H7 (cell line): ENCODE measurements around the gene ADAM12. TPM values are rescaled to one million over a fixed set of nuclear protein-coding genes. Genes with fewer than 3 reads are reported as not detected.
"Not testable (repeated sequence)": the region's sequence is repeated elsewhere in the genome, so short reads cannot be mapped to it uniquely, and the experiment has no call there.

ENCODE experiments used
- DNase-seq: peaks from one replicate; pipeline ENCODE4 v3.0.0; 2012
- H3K27me3 ChIP-seq: 2 replicates; pipeline ENCODE4 v1.6.0; 2011; ENCODE audit warnings: mild to moderate bottlenecking, low read length; ENCODE audit not compliant: control insufficient read depth, insufficient read depth
- H3K36me3 ChIP-seq: replicated peaks from 2 replicates; pipeline ENCODE4 v1.5.1; 2011; ENCODE audit warnings: low read length; ENCODE audit not compliant: control insufficient read depth, insufficient read depth
- H3K4me3 ChIP-seq: 2 replicates; pipeline ENCODE4 v1.5.1; 2011; ENCODE audit warnings: low read depth, mild to moderate bottlenecking, control low read depth, low read length, moderate library complexity; ENCODE audit not compliant: insufficient read depth
- total RNA-seq: library from RNA; depleted of rRNA; stranded (reverse); fragments of >200 nt; shearing (Covaris generic); gene quantifications from 2 replicates; pipeline ENCODE4 v1.2.3, GENCODE V29; 2014

The ADAM12 gene
- total RNA-seq, 1 experiment from 2014 or later, result 0.66 TPM

GRCh38 chr10:126259760-126260479 is 128.4 kb downstream of the ADAM12 start:
- H3K27me3 ChIP-seq, result no peaks in the 10 kb centered on the region
- DNase-seq, result no peak
- no peaks in the 10 kb centered on the region for H3K36me3 ChIP-seq
- H3K4me3 ChIP-seq, result no peak overlapping the region

GRCh38 chr10:126256864-126257263 is 131.4 kb downstream of the ADAM12 start:
- Histone ChIP-seq H3K4me3 (no peak overlapping the region), H3K27me3 (no peaks in the 10 kb centered on the region), H3K36me3 (no peaks in the 10 kb centered on the region)
- peak; percentile 48 for DNase-seq

GRCh38 chr10:126255313-126255712 is 133.0 kb downstream of the ADAM12 start:
- Histone ChIP-seq H3K36me3 (no peaks in the 10 kb centered on the region), H3K4me3 (no peak overlapping the region), H3K27me3 (no peaks in the 10 kb centered on the region)
- no peak for DNase-seq

DNA sequence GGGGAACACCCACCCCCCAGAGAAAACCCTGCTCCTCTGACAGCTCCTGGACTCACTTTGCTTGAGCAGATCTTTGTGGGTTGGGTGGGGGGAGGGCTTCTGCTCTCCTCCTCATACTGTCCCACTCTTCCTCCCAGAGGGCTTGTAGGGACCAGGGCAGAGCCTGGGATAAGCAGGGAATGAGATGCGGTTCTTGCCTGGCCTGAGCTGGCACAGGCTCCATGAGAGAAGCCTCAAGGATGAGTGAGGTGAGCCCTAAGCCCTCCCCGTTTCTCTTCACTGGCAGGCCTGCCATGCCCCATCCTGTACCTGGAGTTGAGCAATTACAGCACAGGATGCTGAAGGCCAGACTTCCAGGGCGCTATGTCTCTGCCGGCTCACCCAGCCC is 134.7 kb downstream of the ADAM12 start:
- Histone ChIP-seq H3K4me3 (no peak overlapping the region), H3K27me3 (no peaks in the 10 kb centered on the region), H3K36me3 (no peaks in the 10 kb centered on the region)
- no peak for DNase-seq

DNA sequence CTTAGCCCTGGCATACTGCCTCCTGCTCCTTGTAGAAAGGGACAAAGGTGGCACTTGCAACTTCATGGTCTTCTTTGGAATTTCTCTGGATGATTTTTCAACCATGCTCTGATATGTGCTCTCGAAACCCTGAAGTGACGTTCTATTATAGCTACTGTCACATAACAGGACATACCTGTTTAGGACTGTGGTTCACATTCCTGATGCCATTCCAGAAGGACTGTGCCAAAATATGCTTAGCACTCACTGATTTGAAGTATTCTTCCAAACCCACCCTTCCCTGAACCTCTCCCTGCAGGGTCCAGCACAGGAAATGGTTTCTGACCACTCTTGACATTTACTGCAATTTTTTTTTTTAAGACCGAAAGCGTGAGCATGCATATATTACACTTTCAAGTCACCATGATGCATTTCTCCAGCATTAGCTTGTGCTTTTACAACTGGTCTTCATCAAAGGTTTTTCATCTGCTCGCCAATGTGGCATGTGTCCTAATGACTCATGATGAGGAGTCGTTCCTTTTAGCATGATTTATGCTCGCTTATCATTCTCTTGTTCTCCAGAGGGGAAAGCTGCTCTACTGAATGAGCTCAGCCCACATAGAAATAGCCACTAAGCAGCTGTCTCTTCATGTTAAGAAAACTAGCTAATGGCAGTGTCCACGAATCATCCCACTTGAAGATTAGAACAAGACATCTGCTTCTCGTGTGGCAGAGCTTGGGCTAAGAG is 135.2 kb downstream of the ADAM12 start:
- no peak for DNase-seq
- Histone ChIP-seq H3K27me3 (no peaks in the 10 kb centered on the region), H3K36me3 (no peaks in the 10 kb centered on the region), H3K4me3 (no peak overlapping the region)

DNA sequence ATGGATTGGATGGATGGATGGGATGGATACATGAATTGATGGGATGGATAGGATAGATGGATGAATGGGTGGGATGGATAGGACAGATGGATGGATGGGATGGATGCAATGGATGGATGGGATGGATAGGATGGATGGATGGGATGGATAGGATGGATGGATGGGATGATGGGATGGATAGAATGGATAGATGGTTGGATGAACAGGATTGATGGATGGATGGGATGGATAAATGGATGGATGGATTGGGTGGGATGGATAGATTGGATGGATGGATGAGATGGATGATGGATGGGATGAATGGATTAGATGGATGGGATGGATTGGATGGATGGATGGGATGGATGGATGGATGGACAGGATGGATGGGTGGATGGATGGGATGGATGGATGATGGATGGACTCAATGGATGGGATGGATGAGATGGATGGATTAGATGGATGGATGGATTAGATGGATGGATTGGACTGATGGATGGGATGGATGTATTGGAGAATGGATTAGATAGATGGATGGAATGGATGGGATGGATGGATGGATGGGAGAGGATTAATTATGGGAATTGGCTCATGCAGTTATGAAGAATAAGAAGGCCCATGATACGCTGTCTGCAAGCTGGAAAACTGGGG is 136.4 kb downstream of the ADAM12 start:
- DNase-seq, result no peak
- H3K36me3 ChIP-seq, result no peaks in the 10 kb centered on the region
- H3K4me3 ChIP-seq, result no peak overlapping the region

GRCh38 chr10:126250527-126251310 is 137.6 kb downstream of the ADAM12 start:
- Histone ChIP-seq H3K4me3 (no peak overlapping the region), H3K36me3 (no peaks in the 10 kb centered on the region), H3K27me3 (no peaks in the 10 kb centered on the region)
- DNase-seq, result no peak

More for the DNA sequence above, 136.4 kb downstream of the ADAM12 start:
- H3K27me3 ChIP-seq, result no peaks in the 10 kb centered on the region

DNA sequence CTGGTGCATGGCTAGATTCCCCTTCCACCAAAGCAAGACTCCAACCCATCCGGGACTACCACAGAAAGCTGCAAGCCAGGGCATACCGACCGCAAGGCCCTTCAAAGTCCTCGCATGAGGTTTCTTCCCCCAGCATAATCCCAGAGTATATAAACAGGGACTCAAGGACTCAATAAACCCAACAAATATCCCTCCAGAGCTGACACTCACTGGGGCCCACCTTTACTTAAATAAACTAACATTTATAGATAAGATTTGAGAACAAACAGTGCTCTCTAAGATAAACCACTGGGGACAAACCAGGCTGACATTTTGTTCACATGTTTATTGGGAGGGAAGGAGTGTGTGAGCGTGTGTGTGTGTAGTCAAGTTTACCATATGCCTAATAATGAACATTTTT is 138.2 kb downstream of the ADAM12 start:
- Histone ChIP-seq H3K27me3 (no peaks in the 10 kb centered on the region), H3K4me3 (no peak overlapping the region), H3K36me3 (no peaks in the 10 kb centered on the region)
- no peak for DNase-seq

DNA sequence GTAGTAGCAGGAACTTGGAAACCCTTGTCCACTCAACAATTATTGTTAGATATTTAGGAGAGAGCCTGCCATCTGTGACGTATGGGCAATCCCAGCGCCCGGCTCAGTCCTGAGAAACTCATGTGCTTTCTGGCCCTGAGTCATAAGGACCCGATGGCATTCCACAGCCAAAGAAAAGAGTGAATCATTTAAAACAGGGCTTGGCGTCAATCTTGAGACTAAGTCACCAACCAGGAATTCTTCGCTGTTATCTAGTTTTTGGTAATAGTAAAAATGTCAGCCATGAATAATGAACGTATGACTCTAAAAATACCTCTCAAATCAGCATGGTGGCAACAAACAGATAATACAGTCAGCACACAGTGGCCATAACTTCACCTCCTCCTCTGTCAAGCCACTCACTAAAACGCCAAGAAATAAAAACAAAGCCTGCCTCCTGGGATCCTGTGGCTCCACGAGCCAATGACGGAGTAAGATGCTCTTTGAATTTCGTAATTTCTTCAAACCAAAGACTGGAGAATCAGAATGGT is 140.8 kb downstream of the ADAM12 start:
- no peaks in the 10 kb centered on the region for H3K36me3 ChIP-seq
- no peak overlapping the region for H3K4me3 ChIP-seq
- DNase-seq, result no peak
- H3K27me3 ChIP-seq, result no peaks in the 10 kb centered on the region

- not testable (repeated sequence) for H3K4me3 ChIP-seq, H3K27me3 ChIP-seq, DNase-seq, H3K36me3 ChIP-seq
These were observed 141.9 kb downstream of the ADAM12 start for GRCh38 chr10:126246396-126246795.

DNA sequence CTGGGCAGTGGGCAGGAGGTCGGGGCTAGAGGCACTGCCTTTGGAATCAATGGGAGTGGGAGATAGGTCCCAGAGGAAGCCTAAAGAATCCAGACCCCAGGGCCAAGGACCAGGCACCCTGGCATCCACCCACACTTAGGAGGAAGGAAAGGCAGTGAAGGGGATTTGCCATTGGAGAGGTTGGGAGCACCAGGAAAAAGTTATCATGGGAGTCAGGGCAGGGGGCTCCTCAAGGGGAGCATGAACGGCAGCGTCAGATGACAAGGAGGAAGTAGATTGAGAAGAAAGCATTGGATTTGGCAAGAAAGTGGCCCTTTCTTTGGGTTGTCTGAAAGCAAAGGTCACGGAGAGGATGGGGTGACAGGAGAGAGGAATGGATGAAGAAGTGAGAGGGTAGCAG is 142.8 kb downstream of the ADAM12 start:
- Histone ChIP-seq H3K4me3 (no peak overlapping the region), H3K27me3 (no peaks in the 10 kb centered on the region), H3K36me3 (no peaks in the 10 kb centered on the region)
- DNase-seq, result no peak

DNA sequence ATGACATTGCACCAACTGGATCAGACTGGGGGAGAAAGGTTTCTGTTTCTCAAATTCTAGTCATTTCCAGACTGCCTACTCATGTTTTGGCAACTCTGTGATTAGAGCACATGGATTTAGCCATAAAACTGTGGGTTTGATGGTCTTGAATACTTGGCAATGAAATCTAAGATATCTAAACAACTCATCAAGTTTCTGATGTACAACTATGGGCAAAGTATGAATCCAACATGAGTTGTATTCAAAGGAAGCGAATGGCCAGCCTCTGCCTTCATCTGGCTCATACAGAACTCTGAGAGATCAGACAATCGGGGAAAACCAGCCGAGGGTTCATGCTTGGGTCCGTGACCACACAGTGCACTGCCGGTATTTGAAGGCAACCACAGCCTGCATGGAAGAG is 144.3 kb downstream of the ADAM12 start:
- Histone ChIP-seq H3K36me3 (no peaks in the 10 kb centered on the region), H3K27me3 (no peaks in the 10 kb centered on the region), H3K4me3 (no peak overlapping the region)
- DNase-seq, result no peak

DNA sequence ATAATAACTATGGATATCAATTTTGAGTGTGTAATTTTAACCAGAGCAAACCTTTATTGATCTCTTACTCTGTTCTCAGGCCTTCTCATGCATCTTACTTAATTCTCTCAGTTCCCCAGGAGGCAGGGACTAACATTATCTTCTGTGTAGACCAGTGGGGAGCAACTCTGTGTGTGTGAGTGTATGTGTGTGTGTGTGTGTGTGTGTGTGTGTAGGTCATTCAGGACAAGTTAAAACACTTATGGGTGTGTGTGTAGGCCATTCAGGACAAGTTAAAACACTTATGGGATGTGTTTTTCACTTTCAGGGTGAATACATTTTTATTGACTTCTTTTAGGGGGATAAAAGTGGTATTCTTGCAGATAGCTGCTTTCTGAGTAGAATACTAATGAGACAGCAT is 145.0 kb downstream of the ADAM12 start:
- no peak for DNase-seq
- Histone ChIP-seq H3K36me3 (no peaks in the 10 kb centered on the region), H3K4me3 (no peak overlapping the region), H3K27me3 (no peaks in the 10 kb centered on the region)
